Suprapubic skin (tissue), 3 donors: ENCODE measurements around the gene SNRPA1.

ENCODE experiments used
- POLR2AphosphoS5 ChIP-seq, 3 donors: sonication (generic); formaldehyde crosslinking; IDR thresholded peaks; one replicate each; pipeline ENCODE4 v1.6.1; 2017; ENCODE audit warnings: antibody characterized with exemption in 3 of 3
- TF ChIP-seq, protein P1 (sequence below), 2 donors: fragments of 200-600 bp in 1 of 2; fragments of 450-650 bp in 1 of 2; sonication (generic) in 1 of 2; IDR thresholded peaks; one replicate each; pipeline ENCODE4 v1.5.1; 2016 to 2019; ENCODE audit warnings: antibody characterized with exemption in 2 of 2, mild to moderate bottlenecking in 1 of 2, moderate library complexity in 1 of 2

DNA sequence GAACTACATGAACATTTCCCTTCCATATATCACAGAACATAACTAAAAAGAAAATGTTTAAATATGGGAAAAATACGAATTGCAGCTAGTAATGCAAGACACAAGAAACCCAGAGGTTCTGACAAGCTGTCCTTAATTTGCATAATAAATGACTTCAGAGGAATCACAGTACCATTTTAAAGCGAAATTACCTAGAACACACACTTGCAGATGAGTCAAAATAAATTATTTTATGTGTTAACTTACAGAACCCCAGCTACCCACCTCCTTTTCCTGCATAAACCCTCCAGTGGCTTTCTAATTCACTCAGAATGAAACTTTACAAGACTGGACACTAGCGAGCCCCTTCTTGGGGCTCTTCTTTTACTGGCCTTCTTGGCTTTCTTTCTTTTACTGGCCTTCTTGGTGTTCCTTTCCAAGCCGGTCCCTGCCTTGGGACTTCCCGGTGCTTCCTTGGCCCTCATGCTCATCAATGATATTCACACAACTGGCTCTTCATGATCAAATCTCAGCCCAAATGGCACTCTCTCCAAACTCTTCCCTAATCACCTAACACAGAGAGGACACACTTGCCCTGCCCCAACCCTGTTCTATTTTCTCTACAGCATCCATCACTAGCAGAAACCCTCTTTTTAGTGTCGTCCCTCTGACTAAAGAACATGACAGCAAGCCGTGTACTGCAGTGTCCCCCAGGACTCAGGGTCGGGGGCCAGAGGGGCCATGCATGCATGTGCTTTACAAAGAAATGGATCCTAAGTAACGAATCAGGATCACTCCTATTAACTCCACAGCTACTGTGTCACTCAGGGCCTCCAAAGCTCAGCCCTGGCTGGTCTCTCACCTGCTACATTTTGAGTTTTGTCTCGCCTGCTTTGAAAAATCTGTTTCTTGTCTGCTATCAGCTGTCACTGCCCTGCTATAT lies 48.0 kb downstream of the SNRPA1 start:
- TF ChIP-seq, protein P1, sequence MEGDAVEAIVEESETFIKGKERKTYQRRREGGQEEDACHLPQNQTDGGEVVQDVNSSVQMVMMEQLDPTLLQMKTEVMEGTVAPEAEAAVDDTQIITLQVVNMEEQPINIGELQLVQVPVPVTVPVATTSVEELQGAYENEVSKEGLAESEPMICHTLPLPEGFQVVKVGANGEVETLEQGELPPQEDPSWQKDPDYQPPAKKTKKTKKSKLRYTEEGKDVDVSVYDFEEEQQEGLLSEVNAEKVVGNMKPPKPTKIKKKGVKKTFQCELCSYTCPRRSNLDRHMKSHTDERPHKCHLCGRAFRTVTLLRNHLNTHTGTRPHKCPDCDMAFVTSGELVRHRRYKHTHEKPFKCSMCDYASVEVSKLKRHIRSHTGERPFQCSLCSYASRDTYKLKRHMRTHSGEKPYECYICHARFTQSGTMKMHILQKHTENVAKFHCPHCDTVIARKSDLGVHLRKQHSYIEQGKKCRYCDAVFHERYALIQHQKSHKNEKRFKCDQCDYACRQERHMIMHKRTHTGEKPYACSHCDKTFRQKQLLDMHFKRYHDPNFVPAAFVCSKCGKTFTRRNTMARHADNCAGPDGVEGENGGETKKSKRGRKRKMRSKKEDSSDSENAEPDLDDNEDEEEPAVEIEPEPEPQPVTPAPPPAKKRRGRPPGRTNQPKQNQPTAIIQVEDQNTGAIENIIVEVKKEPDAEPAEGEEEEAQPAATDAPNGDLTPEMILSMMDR (IDR thresholded peaks at IDR 0.05): no peak
- TF ChIP-seq POLR2AphosphoS5 (IDR thresholded peaks at IDR 0.05): no peak
